ACC112 (cell line): ENCODE results near the gene SETDB1.

Source experiments
- H2AFZ ChIP-seq: fragments of 200-600 bp; sonication (generic); one replicate; pipeline ENCODE4 v1.6.0; 2017; ENCODE audit warnings: antibody characterized with exemption, low read length; ENCODE audit not compliant: unreplicated experiment
- H3K27ac ChIP-seq: fragments of 200-600 bp; sonication (generic); 2 replicates; pipeline ENCODE4 v1.5.1; 2014; ENCODE audit warnings: low read depth, mild to moderate bottlenecking, antibody characterized with exemption, low read length, moderate library complexity
- H3K27me3 ChIP-seq: fragments of 200-600 bp; sonication (generic); 2 replicates; pipeline ENCODE4 v1.6.1; 2014; ENCODE audit warnings: mild to moderate bottlenecking, antibody characterized with exemption, low read length, moderate library complexity, mixed read lengths; ENCODE audit not compliant: insufficient read depth
- H3K36me3 ChIP-seq: fragments of 200-600 bp; sonication (generic); 2 replicates; pipeline ENCODE4 v1.6.1; 2016; ENCODE audit warnings: mild to moderate bottlenecking, antibody characterized with exemption, low read length, moderate library complexity, mixed read lengths; ENCODE audit not compliant: insufficient read depth
- H3K4me1 ChIP-seq: fragments of 200-600 bp; sonication (generic); one replicate; pipeline ENCODE4 v1.6.1; 2016; ENCODE audit warnings: low read length, mixed read lengths; ENCODE audit not compliant: insufficient read depth, unreplicated experiment, control insufficient read depth
- H3K4me3 ChIP-seq: fragments of 200-600 bp; sonication (generic); 2 replicates; pipeline ENCODE4 v1.5.1; 2014; ENCODE audit warnings: mild to moderate bottlenecking, low read depth, low read length
- H3K79me2 ChIP-seq: fragments of 200-600 bp; sonication (generic); one replicate; pipeline ENCODE4 v1.6.0; 2016; ENCODE audit warnings: low read length; ENCODE audit not compliant: control insufficient read depth, unreplicated experiment, insufficient read depth

Gene SETDB1

DNA sequence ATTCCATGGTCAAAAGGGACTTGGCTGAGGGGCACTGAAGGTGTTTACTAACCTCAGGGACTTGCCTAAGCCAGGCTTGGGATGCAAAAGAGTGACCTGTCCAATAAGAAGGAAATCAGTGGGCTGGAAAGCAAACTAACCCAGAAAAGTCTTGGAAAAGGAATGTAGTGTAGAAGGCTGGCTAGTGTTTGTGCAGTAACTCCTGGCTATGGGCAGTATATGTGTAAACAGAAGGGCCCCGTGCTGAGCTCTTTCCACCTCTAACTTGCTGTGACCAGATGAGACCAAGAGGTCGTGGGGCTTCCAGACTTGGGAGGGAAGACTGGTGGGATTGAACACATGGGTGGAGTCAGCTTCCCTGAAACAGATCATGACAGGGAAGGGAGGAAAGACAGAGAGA, 76.4 kb downstream of the SETDB1 start:
- H3K4me3 ChIP-seq, result no peak overlapping the region
- H3K36me3 ChIP-seq, result no peaks in the 10 kb centered on the region
- H3K4me1 ChIP-seq, result peaks cover 15% of the 10 kb centered on the region
- H3K27ac ChIP-seq, result no peak overlapping the region
- H3K27me3 ChIP-seq, result no peaks in the 10 kb centered on the region
- no peaks in the 10 kb centered on the region for H3K79me2 ChIP-seq
- H2AFZ ChIP-seq, result no peak overlapping the region

DNA sequence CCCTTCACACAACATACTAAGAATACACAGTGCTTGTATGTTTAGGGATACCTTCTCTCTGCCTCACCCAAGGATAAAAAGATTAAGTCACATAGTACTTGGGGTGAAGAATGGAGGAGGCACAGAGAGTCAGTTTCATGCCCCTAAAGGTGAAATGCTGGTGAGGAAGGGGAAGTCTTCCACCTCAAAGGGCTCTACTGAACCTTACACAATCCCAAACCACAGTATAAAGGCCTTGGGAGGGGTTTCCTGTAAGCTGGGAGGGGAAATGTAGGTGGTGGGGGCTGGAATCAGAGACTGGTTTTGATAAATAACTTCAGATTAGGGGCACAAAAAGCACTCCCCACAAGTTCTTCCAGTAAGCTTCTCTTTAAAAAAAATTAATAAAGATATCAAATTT, 77.0 kb downstream of the SETDB1 start:
- no peak overlapping the region for H3K4me3 ChIP-seq

DNA sequence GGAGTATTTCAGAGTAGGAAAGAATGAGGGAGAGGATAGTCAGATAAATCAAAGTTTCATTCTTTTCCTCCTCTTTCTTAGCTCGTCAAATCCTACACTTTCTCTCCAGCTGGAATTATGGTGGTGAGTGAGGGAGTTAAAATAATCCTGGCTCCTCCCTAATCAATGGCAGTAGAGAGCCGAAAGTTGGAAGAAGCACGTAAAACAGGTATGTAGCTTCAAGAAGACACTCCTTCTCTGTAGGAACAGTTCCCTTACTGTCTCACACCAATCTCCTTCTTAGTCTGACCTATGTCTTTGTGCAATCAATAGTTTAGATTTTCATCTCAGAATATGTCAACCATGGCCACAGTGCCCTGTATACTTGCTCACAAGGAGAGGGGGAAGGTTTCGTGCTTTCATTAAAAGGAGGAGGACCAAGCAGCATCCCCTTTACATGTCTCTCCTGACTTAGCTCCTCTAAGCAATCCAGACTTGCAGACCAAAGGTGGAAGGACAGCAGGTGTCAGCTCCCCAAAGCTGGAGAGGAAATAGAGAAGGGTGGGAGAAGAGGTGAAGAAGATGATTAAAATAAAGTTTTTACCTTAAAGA, 79.7 kb downstream of the SETDB1 start:
- H3K79me2 ChIP-seq, result peaks cover 12% of the 10 kb centered on the region
- peak overlapping the region; percentile 94; the same call in 1 of the 2 replicates for H3K27ac ChIP-seq
- H3K36me3 ChIP-seq, result no peaks in the 10 kb centered on the region
- H3K4me3 ChIP-seq, result peak overlapping the region; percentile 78
- peak overlapping the region; percentile 72 for H2AFZ ChIP-seq
- no peaks in the 10 kb centered on the region for H3K27me3 ChIP-seq
- peaks cover 26% of the 10 kb centered on the region for H3K4me1 ChIP-seq

More for the DNA sequence above, 77.0 kb downstream of the SETDB1 start:
- H3K27ac ChIP-seq, result no peak overlapping the region
- no peak overlapping the region for H2AFZ ChIP-seq
- H3K36me3 ChIP-seq, result no peaks in the 10 kb centered on the region
- H3K79me2 ChIP-seq, result no peaks in the 10 kb centered on the region
- H3K4me1 ChIP-seq, result peaks cover 19% of the 10 kb centered on the region
- H3K27me3 ChIP-seq, result no peaks in the 10 kb centered on the region

DNA sequence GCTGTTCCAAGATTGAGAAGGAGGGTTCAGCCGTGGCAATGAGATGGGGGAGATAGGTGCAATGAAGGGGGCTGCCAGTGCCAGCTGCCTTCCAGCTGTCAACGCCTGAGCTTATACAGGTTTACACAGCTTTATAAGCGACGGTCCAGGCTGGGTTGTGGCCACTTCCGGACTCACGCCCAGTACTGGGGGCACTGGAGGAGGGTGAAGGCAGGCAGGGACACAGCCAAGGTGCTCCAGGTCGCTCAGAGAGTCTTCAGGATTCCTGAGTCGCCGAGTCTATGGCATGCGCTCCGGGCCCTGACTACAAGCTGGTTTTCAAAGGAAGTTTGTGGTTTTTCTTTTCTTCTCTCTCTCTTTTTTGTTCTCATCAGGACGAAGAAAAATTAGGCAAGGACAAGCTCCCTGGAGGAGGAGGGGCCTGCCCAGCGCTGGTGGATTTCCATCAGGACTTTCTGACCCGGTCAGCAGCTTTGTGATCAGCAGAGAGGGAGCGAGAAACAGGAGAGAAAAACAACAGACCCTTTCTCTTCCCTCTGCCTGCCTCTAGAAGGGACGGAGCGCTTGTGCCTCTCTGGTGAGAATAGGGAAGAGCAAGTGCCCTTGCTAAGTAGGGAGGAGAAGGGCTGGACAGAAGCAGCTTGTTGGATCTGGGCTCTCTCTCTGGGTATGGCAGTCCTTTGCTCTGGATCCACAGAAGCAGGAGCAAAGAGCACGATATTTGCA, 80.3 kb downstream of the SETDB1 start, which contains the start of gene MINDY1:
TSS of gene MINDY1 (minus strand) at position 576 of the 726 bp plus-strand sequence. CDS start 4,285 bp downstream, outside the sequence.
- peak within 1 kb of the TSS; percentile 90 for H3K4me3 ChIP-seq
- H3K36me3 ChIP-seq, result no peaks in the 10 kb centered on the region
- peaks cover 12% of the 10 kb centered on the region for H3K79me2 ChIP-seq
- H3K4me1 ChIP-seq, result peaks cover 31% of the 10 kb centered on the region
- H3K27me3 ChIP-seq, result no peaks in the 10 kb centered on the region
- H2AFZ ChIP-seq, result peak within 1 kb of the TSS; percentile 76
- H3K27ac ChIP-seq, result peak within 1 kb of the TSS; percentile 94

DNA sequence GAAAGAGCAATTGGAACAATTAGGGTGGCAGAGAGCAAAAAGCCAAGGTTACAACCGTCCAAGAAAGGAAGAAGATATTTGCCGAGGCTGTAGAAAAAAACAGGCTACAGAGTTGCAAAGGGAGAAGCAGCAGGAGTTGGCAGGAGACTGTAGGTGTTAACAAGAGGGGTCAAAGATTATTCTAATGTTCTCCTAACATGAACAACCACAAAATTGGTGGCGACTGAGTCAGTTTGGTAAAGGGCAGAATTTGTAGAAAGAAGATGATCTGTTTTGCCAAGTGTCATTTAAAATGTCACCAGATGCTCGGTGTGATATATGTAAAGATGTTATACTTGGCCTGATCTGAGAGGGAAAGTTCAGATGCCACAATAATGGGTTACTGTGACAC, 81.7 kb downstream of the SETDB1 start:
- peaks cover 12% of the 10 kb centered on the region for H3K79me2 ChIP-seq
- H3K27ac ChIP-seq, result peak overlapping the region; percentile 94
- peak overlapping the region; percentile 90 for H3K4me3 ChIP-seq
- peak overlapping the region; percentile 76 for H2AFZ ChIP-seq
- no peaks in the 10 kb centered on the region for H3K27me3 ChIP-seq
- H3K4me1 ChIP-seq, result peaks cover 32% of the 10 kb centered on the region
- no peaks in the 10 kb centered on the region for H3K36me3 ChIP-seq

DNA sequence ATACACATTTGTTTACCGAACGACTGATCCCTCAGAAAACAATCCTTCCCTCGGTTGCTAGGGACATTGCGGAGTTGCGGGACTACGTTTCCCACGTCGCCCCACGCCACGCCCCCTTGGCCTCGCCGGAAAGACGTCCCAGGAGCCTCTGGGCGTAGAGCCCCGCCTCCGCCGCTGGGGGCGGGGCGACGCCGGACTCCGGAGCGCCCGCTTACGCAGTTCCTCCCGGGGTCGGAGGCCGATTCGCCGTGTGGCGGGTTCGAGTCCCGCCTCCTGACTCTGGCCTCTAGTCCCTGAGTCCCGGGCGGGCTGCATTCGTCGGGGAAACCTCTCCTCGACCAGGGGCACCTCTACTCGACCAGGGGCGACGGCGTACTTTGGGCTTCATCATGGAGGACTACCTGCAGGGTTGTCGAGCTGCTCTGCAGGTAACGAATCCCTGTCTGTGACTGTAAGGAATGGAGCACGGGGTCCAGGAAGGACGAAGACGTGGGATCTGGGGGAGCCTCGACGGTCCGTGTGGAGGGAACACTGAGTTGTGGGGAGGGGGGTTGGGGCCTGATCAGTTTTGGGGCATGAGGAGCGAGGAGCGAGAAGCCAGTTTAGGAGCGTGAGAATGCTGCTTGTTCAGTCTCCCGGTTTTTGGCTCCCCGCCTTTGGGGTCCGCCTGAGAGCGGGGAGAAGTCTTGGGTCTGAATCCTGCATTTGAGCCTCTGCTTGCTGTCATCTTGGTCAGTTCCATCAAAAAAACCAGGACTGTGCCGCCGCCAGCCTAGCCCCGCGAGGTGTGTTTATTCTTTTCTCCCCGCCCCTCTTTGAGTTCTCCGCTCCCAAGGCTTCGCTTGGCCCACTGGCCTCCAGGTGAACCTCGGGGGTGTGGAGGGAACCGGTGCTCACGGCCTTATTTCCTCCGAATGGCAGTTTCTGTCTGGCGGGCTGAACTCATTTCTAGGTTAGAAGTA, 82.4 kb downstream of the SETDB1 start, which contains the start of gene PRUNE1:
TSS of gene PRUNE1 (plus strand) at position 206 of the 962 bp plus-strand sequence. CDS start at position 390, 184 bp downstream.
- no peaks in the 10 kb centered on the region for H3K27me3 ChIP-seq
- H3K79me2 ChIP-seq, result peaks cover 12% of the 10 kb centered on the region
- peak within 1 kb of the TSS; percentile 94 for H3K27ac ChIP-seq
- H3K36me3 ChIP-seq, result no peaks in the 10 kb centered on the region
- H2AFZ ChIP-seq, result peak within 1 kb of the TSS; percentile 98
- H3K4me3 ChIP-seq, result peak within 1 kb of the TSS; percentile 90
- peaks cover 28% of the 10 kb centered on the region for H3K4me1 ChIP-seq

DNA sequence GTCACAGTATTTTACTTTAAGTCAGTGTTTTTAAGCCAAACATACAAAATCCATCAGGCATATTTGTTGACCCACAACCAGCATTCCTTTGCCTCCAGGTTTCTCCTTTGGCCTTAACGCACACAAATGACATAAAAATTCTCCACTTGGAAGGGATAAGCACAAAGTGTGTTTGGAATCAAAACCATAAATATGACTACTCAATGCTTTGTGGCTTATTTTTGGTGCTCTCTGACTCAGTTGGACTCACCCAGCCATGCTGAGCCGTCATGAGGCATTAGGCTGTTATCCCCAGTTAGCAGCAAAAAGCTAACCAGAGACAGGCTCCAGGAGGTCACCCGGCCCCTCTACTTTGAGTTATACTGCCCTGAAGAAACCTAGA, 83.0 kb downstream of the SETDB1 start:
- Histone ChIP-seq H3K79me2 (peaks cover 12% of the 10 kb centered on the region), H3K36me3 (no peaks in the 10 kb centered on the region), H3K27me3 (no peaks in the 10 kb centered on the region), H3K4me1 (peaks cover 28% of the 10 kb centered on the region), H3K27ac (peak overlapping the region; percentile 27; the same call in 1 of the 2 replicates), H3K4me3 (peak overlapping the region; percentile 90), H2AFZ (peak overlapping the region; percentile 98)

DNA sequence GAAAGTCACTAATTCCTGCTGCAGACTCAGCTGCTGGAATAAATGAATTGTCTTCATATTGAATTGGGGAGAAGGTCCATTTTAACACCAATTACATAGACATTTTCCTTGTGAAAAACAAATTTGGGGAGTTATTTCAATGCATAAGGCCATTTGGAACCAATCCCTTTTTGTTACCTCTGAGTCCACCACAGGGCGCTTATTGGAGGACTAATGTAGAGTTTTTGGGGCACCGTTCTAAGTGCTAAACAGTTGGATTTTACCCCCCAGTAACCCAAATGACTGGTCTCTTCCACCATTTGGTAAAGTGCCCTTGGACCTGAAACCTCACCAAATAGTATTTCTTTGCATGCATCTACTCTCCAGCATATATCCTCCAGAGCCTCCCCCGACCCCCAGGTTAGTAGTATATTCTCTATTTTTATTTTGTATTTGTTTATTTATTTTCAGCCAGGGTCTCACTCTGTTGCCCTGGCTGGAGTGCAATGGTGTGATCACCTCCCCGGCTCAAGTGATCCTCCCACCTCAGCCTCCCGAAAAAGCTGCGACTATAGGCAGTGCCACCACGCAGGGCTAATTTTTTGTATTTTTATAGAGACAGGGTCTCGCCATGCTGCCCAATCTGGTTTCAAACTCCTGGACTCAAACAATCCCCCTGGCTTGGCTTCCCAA, 83.6 kb downstream of the SETDB1 start:
- H3K36me3 ChIP-seq, result no peaks in the 10 kb centered on the region
- peaks cover 12% of the 10 kb centered on the region for H3K79me2 ChIP-seq
- H3K4me1 ChIP-seq, result peaks cover 27% of the 10 kb centered on the region
- H2AFZ ChIP-seq, result peak overlapping the region; percentile 98
- H3K27me3 ChIP-seq, result no peaks in the 10 kb centered on the region
- peak overlapping the region; percentile 90 for H3K4me3 ChIP-seq
- no peak overlapping the region for H3K27ac ChIP-seq

DNA sequence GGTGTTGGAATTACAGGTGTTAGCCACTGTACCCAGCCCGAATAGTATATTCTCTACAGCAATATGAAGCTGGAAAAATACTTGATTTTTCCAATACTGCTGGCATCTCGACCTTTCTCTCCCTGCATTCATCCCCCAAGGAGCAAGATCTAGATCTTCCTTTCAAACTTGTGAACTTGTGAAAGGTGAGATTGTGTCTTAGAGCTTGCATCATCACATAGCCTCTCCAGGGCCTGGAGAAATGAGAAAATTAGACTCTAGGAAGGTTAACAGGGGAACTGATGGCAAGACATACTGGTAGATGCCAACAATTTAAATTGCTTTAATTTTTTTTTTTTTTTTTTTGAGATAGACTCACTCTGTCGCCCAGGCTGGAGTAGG, 84.2 kb downstream of the SETDB1 start:
- Histone ChIP-seq H3K27me3 (no peaks in the 10 kb centered on the region), H3K36me3 (no peaks in the 10 kb centered on the region), H3K4me1 (peaks cover 24% of the 10 kb centered on the region), H3K79me2 (peaks cover 12% of the 10 kb centered on the region), H2AFZ (no peak overlapping the region), H3K4me3 (no peak overlapping the region), H3K27ac (no peak overlapping the region)
